PC-3 (cell line): Measurements from ENCODE around the gene FRRS1.

Experiments used
- CTCF ChIP-seq: fragments of 300-600 bp; sonication (generic); conservative IDR thresholded peaks from 2 replicates; pipeline ENCODE4 v1.5.1; 2017; ENCODE audit warnings: antibody characterized with exemption, low read depth, mild to moderate bottlenecking, low read length
- EZH2 ChIP-seq: fragments of 300-600 bp; sonication (generic); IDR thresholded peaks from one replicate; pipeline ENCODE4 v1.6.1; 2017; ENCODE audit warnings: antibody characterized with exemption, mild to moderate bottlenecking, low read length; ENCODE audit not compliant: unreplicated experiment

- TF ChIP-seq CTCF (no peak), EZH2 (no peak)
Measured at GRCh38 chr1:99700020-99700419, 66.4 kb downstream of the FRRS1 start.
